Measurements from ENCODE around the gene DHX35.
A peak's percentile ranks its signal among the peaks of the same experiment; 100 is the strongest.

DHX35 gene

DNA sequence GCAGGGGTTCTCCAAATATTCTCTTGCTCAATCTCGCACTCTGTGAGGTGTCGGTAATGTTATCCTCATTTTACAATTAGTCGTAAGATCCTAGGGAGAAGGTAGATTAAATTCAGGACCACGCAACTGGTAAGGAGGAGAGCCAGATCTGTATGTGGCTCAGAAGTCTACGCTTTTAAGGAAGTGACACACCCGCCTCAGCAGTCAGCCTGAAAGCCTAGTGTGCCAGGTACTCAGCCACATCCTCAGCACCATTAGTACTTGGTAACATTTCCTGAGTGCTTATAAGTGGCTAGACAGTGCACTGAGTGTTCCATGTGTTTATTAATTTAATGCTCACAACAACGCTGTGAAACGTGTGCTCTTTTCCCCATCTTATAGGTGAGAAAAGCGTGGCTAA lies 63.7 kb downstream of the DHX35 start:
- no peak for DNase-seq (ENCODE audit: low read depth in 2 of 2)

DNA sequence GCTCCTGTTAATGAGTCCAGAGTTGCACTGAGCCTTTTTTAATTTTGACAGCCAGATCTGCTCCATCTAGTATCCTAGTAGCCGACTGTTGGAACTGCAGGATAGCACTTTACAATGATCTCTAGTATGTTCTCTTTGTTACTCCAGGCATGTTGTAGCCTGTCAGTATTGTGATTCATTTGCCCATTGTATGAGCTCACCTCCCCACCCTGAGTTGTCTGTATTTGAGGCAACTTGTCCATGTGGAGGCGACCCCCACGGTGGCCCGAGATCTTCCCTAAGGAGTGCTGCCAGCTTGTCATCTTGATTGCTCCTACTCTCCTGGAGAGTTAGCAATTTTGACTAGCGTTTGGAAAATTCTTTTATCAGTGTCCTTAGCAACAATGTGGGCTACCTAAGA lies 67.2 kb downstream of the DHX35 start:
- DNase-seq (ENCODE audit: low read depth in 2 of 2), result no peak

GRCh38 chr20:39032997-39033396 lies 70.9 kb downstream of the DHX35 start:
- DNase-seq (ENCODE audit: low read depth in 2 of 2), result no peak

DNA sequence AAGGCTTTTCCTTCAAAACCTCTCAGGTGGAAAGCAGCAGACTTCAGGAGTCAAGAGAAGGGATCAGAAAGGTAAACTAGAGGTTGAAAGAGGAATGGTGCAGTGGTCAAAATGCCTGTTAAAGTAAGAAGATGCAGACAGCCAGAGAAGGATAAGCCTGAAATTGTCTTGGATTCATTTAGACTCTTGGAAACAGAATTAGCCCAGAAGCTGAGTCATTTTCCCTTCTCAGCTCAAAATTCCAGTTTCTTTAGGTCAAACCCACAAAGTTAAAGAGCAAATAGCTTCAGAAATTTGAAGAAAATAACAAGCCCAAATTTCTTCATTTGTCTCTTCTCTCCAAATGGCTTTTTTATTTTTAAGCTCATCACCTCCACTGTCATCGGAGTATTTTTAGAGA lies 73.9 kb downstream of the DHX35 start:
- no peak for DNase-seq (ENCODE audit: low read depth in 2 of 2)

- no peak for DNase-seq (ENCODE audit: low read depth in 2 of 2)
These were observed 74.7 kb downstream of the DHX35 start for GRCh38 chr20:39036851-39037250.

- no peak for DNase-seq (ENCODE audit: low read depth in 2 of 2)
These were observed 75.9 kb downstream of the DHX35 start for GRCh38 chr20:39038047-39038446.

DNA sequence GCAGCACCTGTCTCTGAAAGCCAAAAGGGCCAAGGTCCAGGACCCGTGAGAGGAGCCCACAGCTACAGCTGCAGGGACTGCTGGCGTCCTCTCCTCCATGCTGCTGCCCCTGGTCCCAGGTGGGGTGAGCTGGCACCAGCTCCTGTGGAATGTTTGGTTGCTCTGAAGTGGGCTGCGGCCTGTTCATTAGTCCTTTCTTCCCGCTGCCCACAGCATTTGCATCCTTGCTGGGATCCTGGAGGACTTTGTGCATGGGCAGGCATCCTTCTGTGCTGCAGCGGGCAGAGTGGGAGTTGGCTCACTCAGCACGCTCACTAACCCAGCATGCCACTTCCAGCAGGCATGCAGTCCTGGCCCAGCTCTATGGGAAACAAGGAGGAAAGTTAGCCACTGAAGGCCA lies 76.4 kb downstream of the DHX35 start:
- DNase-seq (ENCODE audit: low read depth in 2 of 2), result no peak

DNA sequence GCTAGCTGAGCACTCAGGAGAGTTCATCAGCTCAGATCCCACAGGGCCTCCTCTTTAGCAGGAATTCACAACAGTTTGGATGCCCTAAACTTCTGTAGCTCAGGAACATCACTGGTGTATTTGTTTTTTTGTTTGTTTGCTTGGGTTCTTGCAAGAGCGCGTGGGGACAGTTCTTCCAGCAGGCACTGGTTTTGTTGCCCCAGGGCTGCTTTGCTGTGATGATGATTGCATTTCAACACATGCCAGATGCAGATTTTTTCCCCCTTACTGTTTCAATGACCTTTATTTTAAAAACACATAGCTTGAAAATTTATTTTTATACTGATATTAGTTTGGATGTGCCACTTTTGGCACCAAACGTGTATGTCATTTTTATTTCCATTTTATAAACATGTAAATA lies 77.1 kb downstream of the DHX35 start:
- no peak for DNase-seq (ENCODE audit: low read depth in 2 of 2)

DNA sequence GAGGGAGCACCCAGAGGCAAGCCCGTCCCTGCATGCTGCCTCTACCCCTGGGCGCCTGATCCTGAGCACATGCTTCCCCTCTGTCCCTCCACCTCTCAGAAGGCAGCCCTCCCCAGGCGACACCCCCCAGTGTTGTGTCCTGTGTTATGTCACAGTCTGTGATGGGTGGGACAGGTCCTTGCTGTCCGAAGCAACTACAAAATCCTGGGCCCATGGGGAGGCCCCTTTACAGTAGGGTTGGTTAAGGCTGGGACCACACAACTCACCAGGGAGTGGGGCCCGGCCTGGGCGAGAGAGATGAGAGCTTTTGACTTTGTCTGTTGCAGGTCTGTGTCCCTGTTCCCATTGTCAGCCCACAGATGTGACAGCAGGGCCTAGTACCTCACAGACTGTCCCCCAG lies 78.0 kb downstream of the DHX35 start:
- no peak for DNase-seq (ENCODE audit: low read depth in 2 of 2)

- DNase-seq (ENCODE audit: low read depth in 2 of 2), result no peak
These were observed 78.9 kb downstream of the DHX35 start for GRCh38 chr20:39041067-39041466.

- no peak for DNase-seq (ENCODE audit: low read depth in 2 of 2)
These were observed 80.4 kb downstream of the DHX35 start for GRCh38 chr20:39042279-39043150.

DNA sequence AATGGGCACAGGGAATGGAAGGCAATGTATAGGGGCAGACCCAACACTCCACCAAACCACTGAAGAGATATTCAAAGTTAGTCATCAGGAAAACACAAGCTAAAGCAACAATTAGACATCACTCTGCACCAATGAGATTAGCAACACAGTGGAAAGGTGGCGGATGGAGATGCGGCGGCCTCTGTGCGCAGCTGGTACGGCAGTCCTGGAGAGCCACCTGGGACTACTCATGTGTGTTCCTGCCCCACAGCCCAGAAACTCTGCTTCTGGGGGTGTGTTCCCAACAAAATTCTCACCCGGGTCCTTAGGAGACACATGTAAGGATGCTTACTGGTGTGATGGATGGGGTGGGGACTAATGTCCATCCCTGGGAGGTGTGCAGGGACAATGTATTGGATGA lies 82.4 kb downstream of the DHX35 start:
- no peak for DNase-seq (ENCODE audit: low read depth in 2 of 2)

DNA sequence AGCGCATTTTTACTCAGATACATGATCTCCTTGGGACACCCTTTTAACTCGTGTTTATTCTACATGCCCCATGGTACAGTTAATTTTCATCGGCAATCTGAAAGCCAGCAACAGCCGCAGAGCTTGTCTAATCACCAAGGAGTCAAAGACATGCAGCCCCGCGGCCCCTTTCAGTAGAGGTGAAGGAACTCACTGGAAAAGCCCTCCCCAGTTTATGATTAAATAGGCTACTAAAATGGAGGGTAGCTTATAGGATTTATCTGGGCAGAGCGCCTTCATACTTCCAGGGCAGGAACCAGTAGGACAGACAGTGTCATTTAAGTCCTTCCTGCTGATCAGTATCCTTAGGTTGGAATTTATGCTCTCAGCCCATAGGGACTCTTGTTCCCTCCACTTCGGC lies 83.5 kb downstream of the DHX35 start:
- no peak for DNase-seq (ENCODE audit: low read depth in 2 of 2)

GRCh38 chr20:39047417-39047985 lies 85.4 kb downstream of the DHX35 start:
- no peak for DNase-seq (ENCODE audit: low read depth in 2 of 2)

GRCh38 chr20:39048000-39048696 lies 86.0 kb downstream of the DHX35 start:
- DNase-seq (ENCODE audit: low read depth in 2 of 2), result peak; percentile 29 to 56

DNA sequence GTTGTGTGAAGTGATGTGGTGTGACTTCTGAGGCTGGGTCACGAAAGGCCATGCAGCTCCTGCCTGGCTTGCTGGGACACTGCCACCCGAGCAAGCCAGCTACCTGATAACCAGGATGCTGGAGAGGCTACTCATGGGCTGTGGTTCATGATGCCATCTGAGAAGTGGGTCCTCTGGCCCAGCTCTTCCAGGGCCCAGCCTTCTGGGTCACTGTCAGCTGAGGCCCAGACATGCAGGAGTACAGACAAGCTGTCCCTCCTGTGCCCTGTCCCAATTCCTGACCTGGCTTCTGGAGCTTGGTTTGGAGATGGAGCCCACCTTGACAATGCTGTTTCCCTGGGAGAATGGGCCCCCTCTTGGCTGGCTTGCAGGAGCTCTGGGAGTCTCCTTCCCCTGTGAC lies 87.0 kb downstream of the DHX35 start:
- no peak for DNase-seq (ENCODE audit: low read depth in 2 of 2)

DNA sequence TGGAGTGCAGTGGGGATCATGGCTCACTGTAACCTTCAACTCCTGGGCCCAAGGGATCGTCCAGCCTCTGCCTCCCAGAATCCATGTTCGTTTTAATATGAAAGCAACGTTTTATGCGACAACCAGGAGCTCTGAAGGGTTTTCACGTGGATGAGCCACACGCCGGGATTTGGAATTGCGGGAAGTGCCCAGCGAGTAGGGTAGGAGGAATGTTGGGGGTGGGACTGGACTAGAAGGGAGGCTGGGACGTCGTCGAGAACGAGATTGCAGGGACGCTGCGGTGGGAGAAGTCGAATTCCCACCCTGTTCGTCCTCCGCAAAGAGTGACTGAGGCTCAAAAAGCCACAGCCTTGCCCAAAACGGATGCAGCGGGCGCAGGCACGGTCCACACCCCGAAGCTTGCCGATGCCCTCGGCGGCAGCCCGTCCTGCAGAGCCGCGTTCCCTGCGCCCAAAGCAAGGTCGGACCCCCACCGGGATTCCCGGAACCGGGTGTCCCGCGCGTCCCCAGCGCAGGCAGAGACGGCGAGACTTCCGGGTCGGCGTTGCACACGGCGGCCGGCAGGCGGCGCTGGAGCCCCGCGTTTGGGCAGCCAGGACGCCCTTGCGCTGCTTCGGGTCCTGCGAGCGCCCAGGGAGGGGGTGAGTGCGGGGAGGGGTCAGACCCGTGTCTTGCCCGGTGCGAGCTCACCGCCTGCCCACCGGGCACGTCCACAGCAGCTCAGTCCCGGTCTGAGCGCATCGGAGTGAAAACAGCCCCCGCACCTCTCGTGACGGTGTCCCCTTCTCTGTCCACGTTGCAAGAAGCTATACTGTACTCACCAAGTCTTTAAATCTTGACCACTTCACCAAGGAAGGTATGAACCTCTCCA lies 87.8 kb downstream of the DHX35 start:
- peak; percentile 35 to 61 for DNase-seq (ENCODE audit: low read depth in 2 of 2)

DNA sequence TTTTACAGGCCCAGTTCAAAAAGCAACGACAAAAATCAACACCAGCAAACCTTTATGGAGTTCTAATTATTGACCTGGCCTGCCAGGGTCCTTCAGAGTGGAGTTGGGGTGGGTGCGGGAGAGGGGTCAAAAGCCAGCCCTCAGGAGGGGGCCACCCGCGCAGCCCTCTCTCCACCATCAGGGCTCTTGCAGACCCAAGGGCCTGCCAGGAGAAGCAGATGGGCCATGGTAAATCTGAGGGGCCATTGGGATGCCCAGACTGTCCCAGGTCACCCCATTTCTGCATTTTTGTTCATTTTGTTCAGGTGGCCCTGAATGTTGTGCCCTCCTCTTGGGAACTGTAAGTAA lies 88.4 kb downstream of the DHX35 start:
- no peak for DNase-seq (ENCODE audit: low read depth in 2 of 2)

GRCh38 chr20:39052676-39053075 lies 90.5 kb downstream of the DHX35 start:
- no peak for DNase-seq (ENCODE audit: low read depth in 2 of 2)

- no peak for DNase-seq (ENCODE audit: low read depth in 2 of 2)
These were observed 95.0 kb downstream of the DHX35 start for GRCh38 chr20:39057143-39057542.

DNA sequence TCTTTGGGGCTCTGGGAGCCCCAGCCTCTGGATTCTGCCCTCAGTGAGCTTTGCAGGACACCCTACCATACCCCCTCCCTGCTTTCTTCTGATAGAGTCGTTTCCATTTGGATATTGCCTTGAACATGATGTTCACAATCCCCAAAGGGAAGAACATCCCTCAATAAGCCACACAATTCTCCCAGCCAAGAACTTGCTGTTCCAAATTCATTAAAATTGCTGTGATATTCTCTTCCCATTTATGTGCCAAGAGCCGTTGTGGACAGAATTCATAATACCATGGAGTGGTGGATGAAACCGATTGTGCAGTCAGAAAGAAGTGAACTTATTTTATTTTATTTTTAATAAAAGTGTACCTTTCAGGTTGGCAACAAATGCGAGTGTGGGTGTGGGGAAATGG lies 95.8 kb downstream of the DHX35 start:
- no peak for DNase-seq (ENCODE audit: low read depth in 2 of 2)

- DNase-seq (ENCODE audit: low read depth in 2 of 2), result no peak
These were observed 96.9 kb downstream of the DHX35 start for GRCh38 chr20:39059036-39059435.
